ENCODE data around the gene NLGN3. TPM values are rescaled to one million over a fixed set of nuclear protein-coding genes. Genes with fewer than 3 reads are reported as not detected.

Gene NLGN3
- total and polyA plus RNA-seq, 8 donors, result 0.12 to 10.7 (median 0.71) TPM; not detected in 2

- Histone ChIP-seq H3K27me3 (peaks cover 0 to 8% (median 0%) of the 10 kb centered on the region in 3 donors), H3K4me3 (peak overlapping the region; percentile 32 to 47 (median 36)), H3K4me1 (peaks cover 0 to 15% (median 4%) of the 10 kb centered on the region in 4 donors), H3K9me3 (no peaks in the 10 kb centered on the region), H3K36me3 (no peaks in the 10 kb centered on the region), H3K27ac (peak overlapping the region; percentile 77 to 88 (median 85))
- WGBS, 5 donors, result 1 to 33% (median 11%) methylated on average over 39 to 42 of the region's 42 CpGs
- intact Hi-C loops (cut with DNase I; ENCODE audit: low total_unique reads), result no loop called here
- DNase-seq, result peak; percentile 86 to 97
- no peak for TF ChIP-seq POLR2A (IDR thresholded peaks at IDR 0.05)
- no peak for TF ChIP-seq EP300 (IDR thresholded peaks at IDR 0.05)
- peak; percentile 77 to 94 (median 94) for TF ChIP-seq POLR2AphosphoS5 (IDR thresholded peaks at IDR 0.05)
Measured at GRCh38 chrX:71181910-71182799, 37.5 kb downstream of the NLGN3 start.

GRCh38 chrX:71182871-71183270, 38.2 kb downstream of the NLGN3 start:
- peak in 1 of 2 donors; percentile 16 for DNase-seq
- intact Hi-C loops (cut with DNase I; ENCODE audit: low total_unique reads), result no loop called here
- Histone ChIP-seq H3K9me3 (no peaks in the 10 kb centered on the region), H3K4me3 (peak overlapping the region; percentile 30 to 47 (median 35)), H3K27ac (peak overlapping the region; percentile 49 to 88 (median 85)), H3K36me3 (no peaks in the 10 kb centered on the region), H3K27me3 (peaks cover 0 to 8% (median 0%) of the 10 kb centered on the region in 3 donors), H3K4me1 (peaks cover 0 to 15% (median 4%) of the 10 kb centered on the region in 4 donors)
- WGBS, 5 donors, result 27 to 52% (median 48%) methylated on average over 2 of the region's 2 CpGs
- no peak for TF ChIP-seq POLR2AphosphoS5 (IDR thresholded peaks at IDR 0.05)
- TF ChIP-seq EP300 (IDR thresholded peaks at IDR 0.05), result no peak
- TF ChIP-seq CTCF (IDR thresholded peaks at IDR 0.05), result no peak
- TF ChIP-seq POLR2A (IDR thresholded peaks at IDR 0.05), result no peak

GRCh38 chrX:71183341-71183740, 38.7 kb downstream of the NLGN3 start:
- Histone ChIP-seq H3K4me1 (peaks cover 0 to 15% (median 4%) of the 10 kb centered on the region in 4 donors), H3K36me3 (no peaks in the 10 kb centered on the region), H3K9me3 (no peaks in the 10 kb centered on the region), H3K27me3 (peaks cover 0 to 8% (median 0%) of the 10 kb centered on the region in 3 donors), H3K4me3 (no peak overlapping the region), H3K27ac (no peak overlapping the region)
- WGBS, 5 donors, result 69 to 77% (median 74%) methylated on average over 6 of the region's 6 CpGs
- no peak for TF ChIP-seq POLR2AphosphoS5 (IDR thresholded peaks at IDR 0.05)
- TF ChIP-seq EP300 (IDR thresholded peaks at IDR 0.05), result no peak
- no peak for TF ChIP-seq CTCF (IDR thresholded peaks at IDR 0.05)
- TF ChIP-seq POLR2A (IDR thresholded peaks at IDR 0.05), result no peak
- intact Hi-C loops (cut with DNase I; ENCODE audit: low total_unique reads), result no loop called here
- DNase-seq, result peak in 1 of 2 donors; percentile 54

- Histone ChIP-seq H3K27me3 (peaks cover 0 to 7% (median 0%) of the 10 kb centered on the region in 3 donors), H3K9me3 (no peaks in the 10 kb centered on the region), H3K27ac (no peak overlapping the region), H3K4me3 (no peak overlapping the region), H3K4me1 (peaks cover 0 to 15% (median 4%) of the 10 kb centered on the region in 4 donors), H3K36me3 (no peaks in the 10 kb centered on the region)
- no peak for TF ChIP-seq POLR2AphosphoS5 (IDR thresholded peaks at IDR 0.05)
- no peak for TF ChIP-seq CTCF (IDR thresholded peaks at IDR 0.05)
- TF ChIP-seq EP300 (IDR thresholded peaks at IDR 0.05), result no peak
- no peak for TF ChIP-seq POLR2A (IDR thresholded peaks at IDR 0.05)
- intact Hi-C loops (cut with DNase I; ENCODE audit: low total_unique reads), result no loop called here
- no peak for DNase-seq
- WGBS, 5 donors, result 31 to 44% (median 42%) methylated on average over 5 of the region's 5 CpGs
Measured at GRCh38 chrX:71184092-71184491, 39.5 kb downstream of the NLGN3 start.
